ENCODE data around the gene FOLR2.
"Not testable (repeated sequence)": the region's sequence is repeated elsewhere in the genome, so short reads cannot be mapped to it uniquely, and the experiment has no call there.

FOLR2 gene

DNA sequence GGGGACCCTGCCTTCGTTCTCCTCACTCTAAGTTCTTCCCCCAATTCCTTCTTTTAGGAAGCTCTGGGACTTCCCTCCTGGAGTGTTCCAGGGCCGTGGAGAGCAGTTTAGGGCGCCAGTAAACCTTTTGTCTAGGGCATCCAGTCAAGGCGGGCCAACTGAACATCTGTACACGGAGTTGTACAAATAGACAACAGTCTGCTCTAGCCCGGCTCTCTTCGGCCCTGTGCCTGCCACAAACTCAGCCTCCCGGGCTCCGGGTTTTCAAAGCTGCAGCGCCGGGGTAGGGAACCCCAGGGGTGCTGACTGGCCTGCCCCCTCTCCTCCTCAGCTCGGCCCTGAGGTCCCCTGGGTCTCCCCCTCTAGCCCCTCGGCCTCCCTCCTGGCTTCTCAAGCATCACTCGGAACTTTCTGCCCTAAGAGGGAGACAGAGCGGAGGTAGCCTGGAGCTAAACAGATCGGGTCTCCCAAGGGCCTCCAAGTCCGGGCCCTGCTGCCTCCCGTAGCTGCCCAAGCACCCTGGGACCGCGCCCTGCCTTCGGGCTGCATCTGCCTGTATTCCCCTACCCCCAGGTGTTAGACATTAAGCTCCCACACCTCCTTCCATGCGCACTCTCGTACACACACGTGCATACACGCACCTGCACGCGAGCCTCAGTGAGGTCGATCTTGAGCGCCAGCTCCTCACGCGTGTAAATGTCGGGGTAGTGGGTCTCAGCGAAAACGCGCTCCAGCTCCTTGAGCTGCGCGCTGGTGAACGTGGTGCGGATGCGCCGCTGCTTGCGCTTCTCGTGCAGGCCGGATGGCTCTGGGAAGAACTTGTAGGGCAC lies 24.1 kb downstream of the FOLR2 start:
- DNase-seq (ENCODE audit: low spot score) = no peak

- DNase-seq (ENCODE audit: low spot score) = no peak
Observed at GRCh38 chr11:72241291-72241781, 24.7 kb downstream of the FOLR2 start.

DNA sequence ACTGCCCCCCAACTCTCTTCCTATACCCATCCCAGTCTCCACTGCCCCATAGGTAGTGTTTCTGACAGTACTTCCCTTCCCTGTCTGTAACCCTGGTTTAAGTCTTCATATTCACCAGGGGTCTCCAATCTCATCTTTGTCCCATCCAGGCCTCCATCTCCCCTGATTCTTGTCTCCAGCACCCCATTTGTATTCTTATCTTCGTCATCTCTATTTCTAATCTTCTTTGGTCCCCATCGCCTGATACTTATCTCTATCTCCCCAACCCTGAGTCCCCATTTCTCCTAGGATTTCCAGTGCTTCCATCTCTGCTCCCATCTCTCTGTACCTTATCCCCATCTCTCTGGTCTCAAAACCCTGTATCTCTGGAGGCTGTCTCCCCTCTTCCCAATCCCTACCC lies 25.5 kb downstream of the FOLR2 start:
- no peak for DNase-seq (ENCODE audit: low spot score)

DNA sequence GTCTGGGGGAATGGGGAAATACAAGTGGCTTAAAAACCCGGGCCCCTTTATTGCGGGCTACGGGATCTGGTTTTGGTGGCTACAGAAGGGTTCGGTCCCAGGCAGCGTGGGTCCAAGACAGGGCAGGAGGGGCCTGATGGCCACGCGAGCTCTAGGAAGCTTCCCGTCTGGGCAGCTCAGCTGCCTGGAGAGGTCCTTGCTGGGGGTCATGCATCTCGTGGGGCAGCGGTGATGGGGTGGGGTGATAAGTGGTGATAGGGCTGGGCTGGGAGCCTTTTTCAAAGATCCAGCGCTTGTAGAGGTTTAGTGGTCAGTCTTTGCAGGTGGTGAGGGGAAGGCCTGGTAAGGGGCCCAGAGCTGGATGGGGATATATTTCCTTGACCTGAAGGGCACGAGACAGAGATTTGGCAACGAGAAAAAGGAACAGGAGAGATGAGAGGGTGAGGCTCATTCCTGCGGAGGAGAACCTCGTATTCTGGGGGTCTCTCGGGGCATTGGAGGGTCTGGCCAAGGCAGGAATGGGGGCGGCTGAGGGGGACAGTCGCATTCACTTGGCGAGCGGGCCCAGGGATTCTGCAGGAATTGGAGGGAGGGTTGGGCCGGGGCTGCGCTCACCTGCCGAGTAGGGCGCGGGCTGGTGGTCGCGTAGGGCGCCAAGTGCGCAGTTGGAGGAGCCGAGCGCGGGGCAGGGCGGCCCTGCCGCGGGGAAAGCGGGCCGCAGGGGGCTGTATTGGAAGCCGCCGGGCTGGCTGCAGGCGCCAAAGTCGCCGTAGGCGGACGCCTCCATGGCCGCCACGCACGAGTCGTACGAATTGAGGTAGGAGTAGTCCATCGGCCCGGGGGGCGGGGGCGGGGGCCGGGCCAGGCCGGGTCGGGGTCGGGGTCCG lies 26.8 kb downstream of the FOLR2 start:
- DNase-seq (ENCODE audit: low spot score) = no peak

- DNase-seq (ENCODE audit: low spot score) = no peak
Observed at GRCh38 chr11:72244060-72244360, 27.4 kb downstream of the FOLR2 start, which contains the start of gene PHOX2A. TSS of gene PHOX2A (minus strand) at chr11:72244176. CDS start at chr11:72244004, 172 bp downstream.

DNA sequence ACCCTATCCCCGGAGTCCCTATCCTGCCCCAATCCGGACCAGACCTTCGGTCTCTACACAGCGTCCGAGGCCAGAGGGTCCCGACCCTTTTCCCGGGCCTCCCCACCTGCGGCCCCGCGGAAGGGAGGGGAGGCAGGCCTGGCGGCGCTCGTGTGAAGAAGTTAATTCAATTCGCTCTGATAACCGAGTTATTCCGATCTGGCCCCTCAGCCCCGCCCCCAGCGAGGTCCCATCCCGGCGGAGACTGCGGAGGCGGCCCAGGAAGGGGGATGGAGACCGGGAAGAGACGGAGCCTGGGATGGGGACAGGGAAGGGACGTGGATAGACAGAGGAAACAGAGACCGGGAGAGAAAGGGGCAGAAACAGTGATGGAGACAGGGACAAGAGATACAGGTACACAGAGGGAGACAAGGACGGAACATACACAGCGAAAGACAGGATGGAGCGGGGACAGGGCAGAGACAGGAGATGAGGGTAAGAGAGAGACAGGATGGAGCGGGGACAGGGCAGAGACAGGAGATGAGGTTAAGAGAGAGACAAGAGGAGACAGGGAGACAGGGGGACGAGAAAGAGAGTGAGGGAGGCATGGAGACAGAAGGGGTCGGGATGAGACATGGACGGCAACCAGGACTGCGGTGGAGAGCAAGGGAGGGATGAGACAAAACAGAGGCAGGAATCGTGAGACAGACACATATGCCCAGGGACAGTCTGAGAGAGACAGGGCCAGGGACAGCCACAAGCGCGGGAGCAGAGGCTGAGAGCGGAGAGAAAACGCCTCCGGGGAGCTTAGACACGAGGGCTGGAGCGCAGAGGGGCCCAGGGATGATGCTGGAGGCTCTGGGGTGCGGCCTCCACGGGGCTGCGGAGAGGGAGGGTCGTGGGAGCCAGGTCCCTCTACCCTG lies 28.0 kb downstream of the FOLR2 start:
- peak; percentile 97 for DNase-seq (ENCODE audit: low spot score)

DNA sequence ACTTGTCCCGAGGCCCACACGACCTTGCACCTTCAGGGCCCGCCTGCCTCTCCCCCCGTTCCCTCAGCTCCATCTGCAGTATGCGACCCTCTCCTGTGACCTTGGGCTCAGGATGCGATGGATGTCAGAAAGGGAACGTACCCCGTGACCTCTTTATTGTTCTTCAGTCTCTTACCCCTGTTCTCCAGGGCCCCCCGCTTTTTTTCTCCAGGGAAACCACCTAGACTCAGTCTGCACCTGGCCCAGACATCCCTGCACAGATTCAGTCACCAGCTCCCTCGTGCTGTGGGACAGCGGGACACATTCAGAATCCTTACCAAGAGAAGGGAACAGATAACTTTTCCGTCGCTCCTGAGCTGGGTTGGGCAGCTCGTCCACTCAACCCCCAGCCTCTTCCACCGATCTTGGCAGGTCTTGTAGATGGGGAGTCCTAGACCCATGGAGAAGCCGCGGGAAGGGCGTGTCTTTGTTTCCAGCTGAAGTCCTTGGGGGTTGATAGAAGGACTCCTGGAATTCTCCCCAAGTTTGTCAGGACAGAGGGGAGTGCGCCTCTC lies 28.7 kb downstream of the FOLR2 start:
- DNase-seq (ENCODE audit: low spot score) = no peak

DNA sequence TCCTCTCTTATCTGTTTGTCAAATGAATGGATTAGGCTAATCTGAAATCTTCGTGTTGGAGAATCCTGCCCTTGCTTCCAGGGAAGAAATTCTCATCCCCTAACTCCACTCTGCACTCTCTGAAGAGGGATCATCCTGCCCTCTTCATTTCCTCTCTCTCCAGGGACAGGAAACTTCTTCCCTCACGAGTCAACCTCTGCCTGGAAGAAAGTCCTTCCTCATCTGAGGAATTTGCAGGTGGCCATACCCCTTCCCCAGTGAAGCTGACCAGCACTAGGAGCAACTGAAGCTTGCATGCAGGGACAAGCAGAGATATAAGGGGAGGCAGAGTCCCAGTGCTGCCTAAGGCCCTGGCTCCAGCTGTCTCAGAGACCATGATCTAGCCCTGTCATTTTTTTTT lies 31.0 kb downstream of the FOLR2 start:
- DNase-seq (ENCODE audit: low spot score) = no peak

GRCh38 chr11:72249961-72250360 lies 33.4 kb downstream of the FOLR2 start:
- DNase-seq (ENCODE audit: low spot score) = no peak

- DNase-seq (ENCODE audit: low spot score) = no peak
Observed at GRCh38 chr11:72250661-72251464, 34.3 kb downstream of the FOLR2 start.

- DNase-seq (ENCODE audit: low spot score) = no peak
Observed at GRCh38 chr11:72251614-72252013, 35.0 kb downstream of the FOLR2 start.

DNA sequence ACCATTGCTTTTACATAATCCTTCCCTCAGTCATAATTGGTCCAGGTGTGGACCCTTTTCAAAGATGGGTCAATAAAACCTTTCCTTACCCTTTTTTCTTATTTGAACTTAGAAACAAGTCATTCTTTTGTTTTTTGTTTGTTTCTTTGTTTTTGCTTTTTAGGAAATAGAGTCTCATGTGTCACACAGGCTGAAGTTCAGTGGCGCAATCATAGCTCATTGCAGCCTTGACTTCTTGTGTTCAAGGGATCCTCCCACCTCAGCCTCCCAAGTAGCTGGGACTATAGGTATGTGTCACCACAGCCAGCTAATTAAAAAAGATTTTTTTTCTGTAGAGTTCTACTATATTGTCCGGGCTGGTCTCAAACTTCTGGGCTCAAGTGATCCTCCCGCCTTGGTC lies 36.8 kb downstream of the FOLR2 start:
- DNase-seq (ENCODE audit: low spot score) = no peak

DNA sequence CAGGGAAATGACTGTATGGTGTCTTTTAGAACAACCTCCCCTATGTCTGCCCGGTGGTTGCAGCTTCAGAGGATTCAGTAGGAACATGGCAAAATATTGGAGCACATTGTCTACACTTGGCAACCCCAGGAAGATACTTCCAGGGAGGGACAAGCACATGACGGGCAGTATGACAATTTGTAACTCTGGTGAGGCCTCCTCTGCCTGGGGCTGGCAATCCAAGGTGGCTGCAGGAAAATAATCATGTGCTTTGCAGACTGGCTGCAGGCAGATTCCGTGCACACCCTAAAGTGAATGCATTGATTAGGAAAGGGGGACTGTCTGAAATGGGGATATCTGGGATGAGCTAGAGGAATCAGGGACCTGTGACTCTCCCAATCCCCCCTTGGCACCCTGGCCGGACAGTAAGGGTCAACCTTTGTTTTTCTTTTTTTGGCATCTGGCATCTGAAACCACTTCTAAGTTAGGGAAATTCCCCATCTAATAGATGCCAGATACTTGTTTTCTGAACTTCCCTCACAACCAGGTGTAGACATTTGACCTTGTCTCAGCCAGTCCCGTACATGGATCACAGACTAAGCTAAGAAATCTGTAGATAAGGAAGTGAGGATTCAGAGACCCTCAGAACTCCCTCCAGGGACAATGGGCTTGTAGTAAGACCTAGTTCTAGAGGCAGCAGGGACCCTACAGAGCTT lies 37.9 kb downstream of the FOLR2 start:
- no peak for DNase-seq (ENCODE audit: low spot score)

- no peak for DNase-seq (ENCODE audit: low spot score)
Observed at GRCh38 chr11:72257570-72257969, 41.0 kb downstream of the FOLR2 start.

- no peak for DNase-seq (ENCODE audit: low spot score)
Observed at GRCh38 chr11:72259490-72259889, 42.9 kb downstream of the FOLR2 start.

GRCh38 chr11:72260574-72260973 lies 44.0 kb downstream of the FOLR2 start:
- no peak for DNase-seq (ENCODE audit: low spot score)

- DNase-seq (ENCODE audit: low spot score) = no peak
Observed at GRCh38 chr11:72263361-72263760, 46.8 kb downstream of the FOLR2 start.

DNA sequence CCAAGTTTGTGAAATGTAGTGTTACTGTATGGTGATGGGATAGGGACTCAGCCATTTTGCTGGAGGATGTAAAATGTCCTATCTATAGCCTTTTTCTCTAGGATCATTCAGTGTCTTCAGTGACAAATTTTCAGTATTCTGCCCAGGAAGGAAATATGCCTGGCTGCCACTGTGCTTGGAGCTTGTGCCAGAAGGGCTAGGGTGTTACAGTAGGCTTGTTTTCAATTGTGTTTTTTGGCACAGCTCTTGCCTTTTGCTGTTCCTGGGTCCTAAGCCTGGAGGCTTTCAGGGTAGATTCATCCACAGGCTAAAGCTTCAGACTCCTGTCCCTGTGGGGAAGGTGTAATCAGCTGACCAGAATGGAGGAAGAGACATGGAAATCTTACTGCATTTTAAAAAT lies 49.4 kb downstream of the FOLR2 start:
- DNase-seq (ENCODE audit: low spot score) = no peak

DNA sequence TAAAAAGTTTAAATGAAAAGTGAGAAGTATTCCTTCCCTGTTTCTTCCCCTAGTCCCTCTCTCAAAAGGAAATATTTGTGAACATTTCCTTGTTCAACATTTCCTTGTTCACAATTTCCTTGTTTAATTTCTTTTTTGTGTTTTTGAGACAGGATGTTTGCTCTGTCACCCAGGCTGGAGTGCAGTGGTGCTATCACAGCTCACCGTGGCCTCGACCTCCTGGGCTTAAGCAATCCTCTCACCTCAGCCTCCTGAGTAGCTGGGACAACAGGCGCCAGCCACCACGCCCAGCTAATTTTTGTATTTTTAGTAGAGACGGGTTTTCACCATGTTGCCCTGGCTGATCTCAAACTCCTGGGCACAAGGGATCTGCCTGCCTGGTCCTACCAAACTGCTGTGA lies 50.4 kb downstream of the FOLR2 start:
- not testable (repeated sequence) for DNase-seq (ENCODE audit: low spot score)

Data from SK-N-DZ (cell line).